GM04503 (cell line): Measurements from ENCODE around the gene POLE.
"Not testable (repeated sequence)": the region's sequence is repeated elsewhere in the genome, so short reads cannot be mapped to it uniquely, and the experiment has no call there.

Experiments used
- DNase-seq: peaks from one replicate; pipeline ENCODE4 v3.0.0-alpha.2; 2012; ENCODE audit warnings: low read depth

Gene POLE

DNA sequence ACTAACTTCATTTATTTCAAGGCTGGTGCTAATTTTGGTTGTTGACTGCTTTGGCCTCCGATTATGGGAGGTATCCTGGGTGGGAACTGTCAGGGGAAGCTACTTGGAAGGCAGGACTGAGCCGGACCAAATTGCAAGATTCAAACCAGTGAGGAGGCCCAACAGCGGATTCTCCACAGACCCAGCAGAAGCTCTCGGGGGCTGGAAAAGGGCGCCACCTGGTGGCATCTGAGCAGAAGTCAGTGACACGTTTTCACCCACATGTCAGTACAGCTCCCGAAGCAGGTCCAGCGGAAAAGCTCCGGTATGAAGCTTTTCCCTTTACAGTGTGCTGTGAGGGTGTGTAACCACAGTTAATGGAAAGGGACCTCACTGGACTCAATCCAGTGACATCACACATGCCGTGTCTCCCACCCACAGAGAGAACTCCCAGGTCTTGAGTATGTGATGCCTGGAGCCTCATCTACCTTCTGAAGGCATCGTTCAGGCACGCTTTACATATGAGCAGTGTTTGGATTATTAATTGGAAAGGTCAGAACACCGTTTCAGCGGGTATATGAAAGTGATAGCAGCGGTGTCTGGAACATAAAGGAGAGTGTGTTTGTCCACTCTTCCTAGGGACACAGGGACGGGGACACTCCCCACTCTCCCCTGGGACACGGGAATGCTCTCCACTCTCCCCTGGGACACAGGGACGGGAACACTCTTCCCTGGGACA, 72.1 kb downstream of the POLE start:
- no peak for DNase-seq

DNA sequence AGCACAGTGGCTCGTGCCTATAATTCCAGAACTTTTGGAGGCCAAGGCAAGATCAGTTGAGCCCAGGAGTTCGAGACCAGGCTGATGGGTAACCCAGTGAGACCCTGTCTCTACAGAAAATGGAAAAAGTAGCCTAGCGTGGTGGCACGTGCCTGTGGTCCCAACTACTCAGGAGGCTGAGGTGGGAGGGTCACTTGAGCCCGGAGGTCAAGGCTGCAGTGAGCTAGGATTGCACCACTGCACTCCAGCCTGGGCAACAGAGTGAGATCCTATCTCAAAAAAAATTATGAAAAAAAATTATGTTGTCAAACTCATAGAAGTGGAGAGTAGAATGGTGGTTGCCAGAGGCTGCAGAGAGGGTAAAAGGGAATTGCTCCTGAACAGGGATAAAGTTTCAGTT, 73.1 kb downstream of the POLE start:
- no peak for DNase-seq

DNA sequence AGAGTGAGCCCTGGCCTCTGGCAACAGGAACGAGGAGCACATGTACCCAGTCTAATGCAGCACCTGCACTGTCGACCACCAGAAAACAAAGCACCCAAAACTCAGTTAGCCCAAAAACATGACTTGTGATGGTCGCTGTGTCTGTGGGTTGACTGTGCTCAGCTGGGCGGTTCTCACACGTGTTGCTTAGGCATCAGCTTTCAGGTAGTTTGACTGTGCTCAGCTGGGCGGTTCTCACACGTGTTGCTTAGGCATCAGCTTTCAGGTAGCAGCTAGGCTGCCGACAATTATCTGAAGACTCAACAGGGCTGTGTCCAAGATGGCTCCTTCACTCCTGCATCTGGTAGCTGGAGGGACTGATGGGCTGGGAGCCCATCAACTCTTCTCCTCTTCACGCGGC, 75.5 kb downstream of the POLE start:
- no peak for DNase-seq

DNA sequence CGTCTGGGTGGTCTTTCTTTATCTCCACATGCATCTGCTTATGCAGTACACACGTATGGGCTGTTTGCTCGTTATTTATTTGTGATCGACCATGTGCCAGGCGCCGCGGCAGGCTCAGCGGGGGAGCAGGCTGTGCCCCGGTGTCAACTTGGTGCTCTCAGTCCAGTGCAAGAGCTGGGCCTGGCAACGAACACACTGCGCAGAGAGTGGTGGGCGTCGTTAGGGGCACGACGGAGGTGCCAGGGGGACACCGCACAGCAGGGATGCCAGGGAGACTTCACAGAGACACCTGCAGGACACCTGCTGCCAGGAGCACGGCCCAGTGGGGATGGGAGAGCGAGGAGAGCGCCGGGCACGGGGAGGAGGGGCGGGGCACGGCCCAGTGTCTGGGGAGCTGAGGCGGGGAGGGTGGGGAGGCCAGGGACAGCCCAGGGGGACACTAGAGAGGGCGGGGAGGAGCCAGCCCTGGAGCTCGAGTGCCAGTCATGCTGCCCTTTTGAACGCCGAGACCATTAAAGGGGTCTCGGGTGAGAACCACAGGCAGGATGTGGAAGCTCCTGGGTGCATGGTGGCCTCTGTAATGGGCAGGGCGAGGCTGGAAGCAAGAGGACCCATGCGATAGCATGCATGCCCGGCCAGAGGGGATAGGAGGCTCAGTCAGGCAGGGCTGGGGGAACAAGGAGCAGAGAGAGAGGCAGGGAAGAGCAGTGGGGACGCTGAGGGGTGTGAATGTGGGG, 76.1 kb downstream of the POLE start:
- no peak for DNase-seq

DNA sequence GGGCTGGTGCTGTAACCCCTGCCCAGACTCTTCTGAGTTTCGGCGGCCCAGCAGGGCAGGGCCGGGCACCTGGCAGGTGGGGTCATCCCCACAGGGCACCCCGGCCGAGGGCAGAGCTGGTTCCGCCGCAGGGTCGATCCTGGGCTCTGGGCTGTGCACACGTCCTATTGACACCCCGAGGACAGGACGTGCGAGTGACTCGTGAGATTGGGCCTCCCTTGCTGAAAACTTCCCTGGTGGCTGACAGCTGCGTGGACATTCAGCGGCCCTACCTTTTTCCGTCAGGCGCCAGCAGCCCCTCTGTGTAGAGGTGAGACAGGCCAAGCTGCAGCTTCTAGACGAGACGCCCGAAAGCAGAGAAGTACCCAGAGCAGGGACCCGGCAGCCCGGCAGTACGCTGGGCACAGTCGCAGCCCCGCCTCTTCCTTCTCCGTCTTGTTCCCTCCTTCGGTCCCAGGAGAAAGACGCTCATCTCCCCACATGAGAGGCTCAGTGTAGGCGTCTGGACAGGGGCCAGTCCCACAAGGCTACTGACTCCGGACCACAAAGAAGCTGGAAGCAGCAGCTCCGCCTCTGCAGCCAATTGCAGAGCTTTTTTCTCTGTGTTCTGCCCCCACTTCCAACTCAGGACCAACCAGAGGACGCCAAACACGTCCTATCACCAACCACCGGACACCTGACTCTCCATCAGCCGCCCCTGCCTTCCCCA, 76.9 kb downstream of the POLE start, which contains the start of gene LRCOL1:
Gene LRCOL1, minus strand, starts transcription at position 532 of the 709 bp plus-strand sequence. CDS start 4,331 bp downstream, outside the sequence.
- peak; percentile 61 for DNase-seq

DNA sequence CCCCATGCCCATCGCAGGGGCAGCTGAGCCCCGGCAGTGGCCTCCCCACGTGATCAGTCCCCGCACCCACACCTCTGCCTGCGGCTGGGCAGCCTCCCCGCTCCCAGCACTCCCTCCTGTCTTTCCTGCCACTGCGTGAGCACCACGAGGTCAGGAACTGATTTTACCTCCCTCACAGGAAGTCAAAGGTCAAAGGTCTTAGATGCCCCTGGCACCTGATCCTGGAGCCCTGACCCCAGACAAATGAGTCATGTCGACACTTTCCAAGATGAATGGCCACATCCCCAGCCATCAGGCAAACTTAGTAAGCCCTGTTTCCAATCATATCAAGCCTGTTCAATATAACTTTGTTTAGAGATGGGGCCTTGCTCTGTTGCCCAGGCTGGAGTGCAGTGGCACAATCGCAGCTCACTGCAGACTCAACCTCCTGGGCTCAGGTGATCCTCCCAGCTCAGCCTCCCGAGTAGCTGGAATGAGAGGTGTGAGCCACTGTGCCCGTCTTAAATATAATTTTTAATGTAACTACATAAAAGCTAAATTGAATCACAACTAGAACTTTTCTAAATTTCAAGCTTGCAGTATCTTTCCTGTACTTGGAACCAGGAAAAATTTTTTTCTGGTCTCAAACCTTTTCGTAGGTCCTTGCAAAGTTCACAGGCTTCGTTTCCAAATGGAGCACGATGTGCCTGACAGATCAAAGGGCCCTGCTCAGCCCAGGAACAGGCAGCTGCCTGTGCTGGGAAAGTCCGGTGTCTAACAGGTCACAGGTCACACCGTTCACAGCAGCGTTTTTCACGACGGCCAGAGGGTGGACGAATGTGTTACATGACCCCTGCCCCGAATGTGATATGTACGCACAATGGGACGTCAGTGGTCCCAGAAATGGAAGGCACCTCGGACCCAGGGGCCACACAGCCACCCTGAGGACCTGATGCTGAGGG, 78.6 kb downstream of the POLE start:
- DNase-seq, result no peak

DNA sequence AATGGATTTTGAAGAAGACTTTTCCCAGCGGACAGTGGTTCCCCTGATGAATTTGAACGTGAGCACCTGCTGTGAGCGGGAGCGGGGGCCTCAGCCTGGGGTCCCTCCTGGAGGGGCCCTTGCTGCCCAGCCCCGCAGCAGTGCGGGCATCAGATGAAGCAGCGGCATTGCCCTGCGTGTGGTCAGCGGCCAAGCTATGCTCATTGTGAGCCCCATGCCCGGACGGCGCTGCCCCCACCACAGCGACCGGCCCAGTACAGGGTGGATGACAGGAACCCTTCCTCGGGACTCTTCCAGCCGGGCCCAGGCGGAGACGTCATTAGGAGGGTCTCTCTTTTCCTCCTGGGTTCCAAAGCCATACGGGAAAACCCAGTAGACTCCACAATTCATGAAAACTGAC, 80.2 kb downstream of the POLE start:
- DNase-seq, result no peak

DNA sequence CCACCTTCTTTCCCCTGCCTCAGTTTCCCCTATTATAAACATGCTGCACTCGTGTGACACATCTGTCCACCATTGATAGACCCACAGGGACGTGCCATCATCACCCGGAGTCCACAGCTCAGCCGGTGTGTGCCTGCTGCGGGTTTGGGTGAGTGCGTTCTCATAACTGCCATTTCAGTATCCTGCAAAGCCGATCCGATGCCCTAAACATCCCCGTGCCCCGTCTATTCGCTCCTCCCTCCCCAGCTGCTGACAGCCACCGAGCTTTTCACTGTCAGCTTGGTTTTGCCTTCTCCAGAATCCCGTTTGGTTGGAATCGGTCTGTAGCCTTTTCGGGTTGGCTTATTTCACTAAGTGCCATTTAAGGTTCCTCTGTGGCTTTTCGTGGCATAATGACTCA, 80.7 kb downstream of the POLE start:
- DNase-seq, result no peak

DNA sequence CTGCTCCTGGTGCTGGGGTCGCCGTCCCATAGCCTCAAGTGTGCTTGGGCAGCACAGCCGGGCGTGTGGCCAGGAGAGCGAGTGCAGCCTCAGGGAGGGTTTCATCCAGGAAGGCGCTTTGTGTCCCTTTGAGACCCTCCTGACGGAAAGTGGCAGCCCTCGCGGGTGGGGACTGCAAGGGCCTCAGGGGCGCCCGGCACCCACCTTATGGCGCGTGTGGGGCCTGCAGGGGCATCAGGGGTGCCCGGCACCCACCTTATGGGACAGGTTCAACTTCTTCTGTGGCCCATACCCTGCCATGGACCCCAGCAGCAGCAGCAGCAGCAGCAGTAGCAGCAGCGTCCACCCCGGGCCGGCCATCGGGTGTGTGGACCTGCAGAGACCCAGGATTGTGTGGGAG, 81.2 kb downstream of the POLE start:
- no peak for DNase-seq

DNA sequence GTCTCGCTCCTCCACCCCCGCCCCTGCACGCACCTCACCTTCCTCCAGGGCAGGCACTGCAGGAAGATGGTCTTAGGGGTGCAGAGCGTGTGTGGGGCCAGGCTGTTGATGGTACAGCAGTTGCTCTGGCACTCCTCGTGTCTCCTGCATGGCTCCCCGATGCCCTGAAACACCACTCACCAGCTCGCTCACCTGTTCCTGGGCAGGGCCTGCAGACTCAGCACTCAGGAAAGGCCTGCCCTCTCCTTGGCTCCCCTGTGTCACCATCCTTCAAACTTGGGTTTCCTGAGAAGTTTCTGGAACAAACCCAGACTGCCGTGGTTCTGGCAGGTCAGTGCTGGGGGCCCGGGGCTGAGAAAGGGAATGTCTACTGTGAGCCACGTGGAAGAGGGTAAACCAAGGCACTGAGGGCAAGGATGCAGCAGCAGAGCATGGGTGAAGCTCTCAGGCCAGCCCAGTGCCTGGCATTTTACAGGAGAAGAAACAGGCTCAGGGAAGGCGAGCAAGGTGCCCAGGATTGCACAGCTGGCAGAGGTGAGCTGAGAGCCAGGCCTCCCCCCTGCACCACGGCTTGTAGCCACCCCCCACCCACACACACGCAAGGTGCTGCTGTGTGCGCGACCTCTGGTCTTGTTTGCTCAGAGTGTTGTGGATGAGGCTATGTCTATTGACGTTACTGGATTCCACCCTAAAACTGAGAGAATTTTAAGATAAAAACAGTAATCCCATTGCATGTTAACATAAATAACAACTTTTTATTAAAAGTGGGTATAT, 82.3 kb downstream of the POLE start:
- DNase-seq, result no peak

DNA sequence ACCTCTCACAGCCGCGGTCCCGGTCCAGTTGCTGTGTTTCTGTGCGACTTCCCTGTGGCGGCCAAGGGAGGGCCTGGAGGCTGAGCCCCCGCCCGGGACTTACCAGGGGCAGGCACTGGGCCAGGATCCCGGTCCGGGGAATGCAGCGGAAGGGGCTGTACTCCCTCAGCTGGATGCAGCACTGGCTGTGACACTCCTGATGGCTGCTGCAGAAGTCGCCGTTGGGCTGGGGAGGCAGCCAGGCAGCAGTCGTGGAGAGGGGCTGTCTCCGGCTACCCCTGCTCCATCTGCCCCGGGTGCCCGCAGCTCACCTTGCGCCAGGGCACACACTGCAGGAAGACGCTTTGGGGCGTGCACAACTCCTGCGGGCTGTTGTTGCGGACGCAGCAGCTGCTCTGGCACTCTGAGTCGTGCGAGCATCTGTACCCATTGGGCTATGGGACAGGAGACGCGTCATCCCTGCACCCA, 83.0 kb downstream of the POLE start:
- no peak for DNase-seq

DNA sequence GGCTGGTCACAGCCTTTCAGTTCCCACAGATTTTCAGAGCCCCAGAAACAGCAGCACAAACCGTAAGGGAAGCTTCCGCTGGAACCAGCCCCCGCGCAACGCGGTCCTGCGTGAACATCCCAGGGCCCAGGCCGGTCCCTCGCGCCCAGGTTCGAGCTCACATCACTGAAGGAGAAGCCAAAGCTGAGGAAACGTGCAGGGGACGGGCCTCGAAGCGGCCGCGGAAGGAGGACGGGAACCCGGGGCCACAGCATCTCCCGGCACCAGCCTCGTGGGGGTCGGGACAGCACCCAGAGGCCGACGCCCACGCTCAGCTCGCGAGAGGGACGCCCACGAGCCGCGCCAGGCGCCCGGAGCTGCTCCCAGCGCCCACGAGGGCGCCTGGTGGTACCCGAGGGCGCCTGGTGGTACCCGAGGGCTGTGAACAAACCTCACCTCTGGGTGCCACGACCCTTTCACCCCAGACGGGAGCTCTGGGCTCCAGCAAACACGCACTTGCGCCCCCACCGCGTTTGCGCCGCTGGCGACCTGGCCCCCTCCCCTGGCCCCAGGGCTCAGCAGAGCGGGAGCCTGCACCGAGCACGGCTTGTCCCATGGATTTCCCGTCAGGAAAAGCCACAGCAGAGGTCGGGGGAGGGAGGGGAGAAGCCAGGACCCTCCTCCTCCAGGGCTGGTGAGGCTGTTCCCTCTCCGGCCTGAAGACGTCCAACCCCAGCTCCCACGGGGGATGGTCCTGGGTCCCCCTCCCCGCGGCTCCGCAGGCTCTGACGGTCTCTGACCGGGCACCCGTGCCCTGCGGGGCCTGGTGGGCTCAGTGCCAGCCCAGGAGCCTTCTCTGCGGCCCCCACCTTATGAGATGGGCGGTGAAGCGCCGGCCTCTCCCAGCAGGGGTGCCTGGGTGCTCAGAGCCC, 83.6 kb downstream of the POLE start:
- no peak for DNase-seq

DNA sequence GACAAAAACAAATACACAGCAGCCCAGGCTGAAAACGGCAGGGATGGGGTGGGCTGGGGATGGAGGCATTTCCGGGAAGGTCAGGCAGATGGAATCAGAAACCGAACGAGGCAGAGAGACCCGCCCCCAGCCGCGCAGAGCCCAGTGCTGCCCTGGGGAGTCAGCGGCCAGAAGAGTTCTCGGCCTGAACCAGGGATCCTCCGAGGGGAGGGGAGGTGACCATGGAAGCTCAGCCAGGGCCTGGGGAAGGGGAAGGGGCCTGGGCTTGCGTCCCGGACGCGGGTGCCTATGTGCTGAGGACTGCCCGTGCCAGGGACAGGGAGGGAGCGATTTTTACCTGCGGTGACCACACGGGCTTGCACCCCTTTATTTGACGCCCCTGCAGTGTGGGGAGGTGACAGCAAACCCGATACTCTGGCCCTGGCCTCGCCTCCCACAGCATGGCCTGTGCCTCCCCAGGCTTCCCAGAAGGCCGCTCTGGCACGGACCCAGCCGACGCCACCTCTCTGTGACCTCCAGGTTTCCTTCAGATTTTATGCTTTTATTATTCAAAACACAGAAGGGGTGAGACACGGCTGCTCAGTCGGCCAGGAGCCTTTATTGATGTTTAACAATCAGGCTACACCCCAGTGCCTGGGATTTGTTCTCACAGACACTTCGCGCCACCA, 84.4 kb downstream of the POLE start:
- no peak for DNase-seq

DNA sequence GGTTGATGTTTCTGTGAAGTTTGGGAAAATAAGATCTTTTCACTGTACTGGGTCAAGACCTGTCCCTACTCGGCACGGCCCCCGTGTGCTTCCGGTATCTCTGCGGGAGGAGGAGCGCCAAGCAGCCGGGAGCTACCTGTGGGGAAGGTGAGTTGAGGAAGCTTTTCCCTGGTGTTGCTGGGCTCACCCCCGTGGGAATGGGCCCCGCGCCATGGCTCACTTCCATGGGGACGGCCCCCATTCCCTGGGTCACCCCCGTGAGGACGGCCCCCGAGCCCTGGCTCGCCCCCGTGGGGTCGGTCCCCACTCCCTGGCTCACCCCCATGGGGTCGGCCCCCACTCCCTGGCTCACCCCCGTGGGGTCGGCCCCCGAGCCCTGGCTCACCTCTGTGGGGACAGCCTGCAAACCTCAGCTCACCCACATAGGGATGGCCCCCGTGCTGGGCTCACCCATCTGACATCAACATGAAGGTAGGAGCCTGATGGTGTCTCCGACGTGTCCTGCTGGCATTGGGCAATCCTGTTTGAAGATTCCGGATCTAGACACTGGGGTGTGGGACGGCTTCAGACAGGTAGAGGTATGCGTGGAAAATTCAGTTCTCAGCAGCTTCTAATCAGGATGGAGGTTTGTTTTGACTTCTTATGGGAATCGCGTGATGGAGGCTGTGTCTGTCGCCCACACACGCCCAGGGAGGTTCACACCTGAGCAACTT, 85.8 kb downstream of the POLE start:
- no peak for DNase-seq

DNA sequence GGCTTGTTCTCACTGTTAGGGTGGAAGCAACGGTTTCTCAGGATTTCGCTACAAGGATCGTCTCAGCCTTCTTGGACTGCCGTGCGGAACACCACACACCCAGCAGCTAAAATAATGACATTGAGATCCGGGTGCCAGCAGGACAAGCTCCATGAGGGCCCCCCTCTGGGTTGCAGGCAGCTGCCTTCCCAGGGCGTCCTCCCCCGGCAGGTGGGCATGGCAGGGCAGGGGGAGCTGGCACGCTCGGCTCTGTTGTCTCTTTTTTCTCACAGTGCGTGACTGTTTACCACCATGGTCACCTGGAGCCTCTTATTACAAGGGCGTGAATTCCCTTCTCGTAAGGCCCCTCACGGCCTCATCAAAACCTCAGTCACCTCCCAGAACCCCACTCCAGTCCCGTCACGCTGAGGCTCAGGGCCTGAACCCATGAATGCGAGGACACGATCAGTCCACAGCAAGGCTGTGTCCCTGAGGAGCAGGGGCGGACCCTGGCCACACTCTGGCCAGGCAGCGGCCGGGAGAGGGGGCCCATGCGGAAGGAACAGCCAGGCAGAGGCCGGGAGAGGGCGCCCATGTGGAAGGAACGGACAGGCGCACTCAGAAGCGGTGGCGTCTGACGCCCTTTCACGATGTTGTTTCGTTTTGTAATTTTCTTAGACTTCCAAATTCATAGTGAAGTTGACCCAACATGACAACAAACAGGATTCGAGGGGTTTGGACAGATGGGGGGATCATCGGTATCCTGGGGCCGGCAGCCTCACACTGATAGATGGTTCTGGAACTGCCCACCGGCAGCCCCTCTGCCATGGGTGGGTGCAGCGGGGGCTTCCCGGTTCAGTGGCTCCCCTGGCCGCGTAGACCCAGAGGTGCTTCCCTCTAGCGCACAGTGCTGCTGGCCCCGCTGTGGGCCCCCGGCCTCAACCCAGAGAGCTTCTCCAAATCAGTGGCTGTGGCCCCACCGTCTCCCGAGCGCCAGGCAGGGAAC, 86.8 kb downstream of the POLE start:
- DNase-seq, result no peak

DNA sequence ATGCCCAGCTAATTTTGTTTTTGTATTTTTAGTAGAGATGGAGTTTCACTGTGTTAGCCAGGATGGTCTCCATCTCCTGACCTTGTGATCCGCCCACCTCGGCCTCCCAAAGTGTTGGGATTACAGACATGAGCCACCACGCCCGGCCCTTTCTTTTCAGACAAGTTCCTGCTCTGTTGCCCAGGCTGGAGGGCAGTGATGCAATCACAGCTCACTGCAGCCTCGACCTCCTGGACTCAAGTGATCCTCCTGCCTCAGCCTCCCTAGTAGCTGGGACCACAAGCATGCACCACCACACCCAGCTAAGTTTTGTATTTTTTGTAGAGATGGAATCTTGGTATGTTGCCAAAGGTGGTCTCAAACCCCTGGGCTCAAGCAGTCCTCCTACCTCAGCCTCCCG, 87.6 kb downstream of the POLE start:
- DNase-seq, result not testable (repeated sequence)
